ENCODE results near the gene SLC16A13. TPM values are rescaled to one million over a fixed set of nuclear protein-coding genes. Genes with fewer than 3 reads are reported as not detected.

The SLC16A13 gene
- total and polyA plus RNA-seq, 2 donors from 2014 or later, result 6.5 to 11.6 TPM

- intact Hi-C loops (cut with DNase I), result loop anchor here (10.0 kb wide), 1 partner anchor 327 kb away; no protein-coding TSS in a partner anchor
- Histone ChIP-seq H3K9me3 (ENCODE audit: control insufficient read depth in 2 of 3, insufficient read depth in 1 of 3, low read length in 3 of 3) (no peaks in the 10 kb centered on the region), H3K27ac (ENCODE audit: low read depth in 2 of 2, low read length in 2 of 2) (no peak overlapping the region), H3K27me3 (ENCODE audit: control insufficient read depth, insufficient read depth, low read length) (no peaks in the 10 kb centered on the region), H3K36me3 (ENCODE audit: control insufficient read depth in 2 of 3, insufficient read depth in 3 of 3, low read length in 3 of 3) (peaks cover 2 to 23% (median 12%) of the 10 kb centered on the region in 3 donors), H3K9ac (ENCODE audit: low read length in 3 of 3) (no peak overlapping the region), H3K4me3 (ENCODE audit: low read length in 3 of 3) (no peak overlapping the region), H3K4me1 (ENCODE audit: control insufficient read depth in 2 of 3, insufficient read depth in 2 of 3, low read depth in 1 of 3, low read length in 3 of 3) (peaks cover 0 to 2% (median 0%) of the 10 kb centered on the region in 3 donors)
- no peak for FAIRE-seq
- peak in 3 of 5 donors; percentile 39 to 62 (median 45) for DNase-seq
- peak; percentile 37 for TF ChIP-seq CTCF (IDR thresholded peaks at IDR 0.05; ENCODE audit: borderline replicate concordance, extremely low read depth, insufficient read depth)
Observed at GRCh38 chr17:7001318-7001961, 34.4 kb upstream of the SLC16A13 start.

GRCh38 chr17:7002288-7003047 lies 33.3 kb upstream of the SLC16A13 start:
- FAIRE-seq, result no peak

GRCh38 chr17:7003745-7004144 lies 32.1 kb upstream of the SLC16A13 start:
- peaks cover 0 to 2% (median 0%) of the 10 kb centered on the region in 3 donors for H3K4me1 ChIP-seq (ENCODE audit: control insufficient read depth in 2 of 3, insufficient read depth in 2 of 3, low read depth in 1 of 3, low read length in 3 of 3)
- no peak for TF ChIP-seq CTCF (IDR thresholded peaks at IDR 0.05; ENCODE audit: borderline replicate concordance, extremely low read depth, insufficient read depth)
- H3K4me3 ChIP-seq (ENCODE audit: low read length in 3 of 3), result no peak overlapping the region
- intact Hi-C loops (cut with DNase I), result loop anchor here (10.0 kb wide), 1 partner anchor 329 kb away; no protein-coding TSS in a partner anchor
- H3K27ac ChIP-seq (ENCODE audit: low read depth in 2 of 2, low read length in 2 of 2), result no peak overlapping the region
- no peaks in the 10 kb centered on the region for H3K27me3 ChIP-seq (ENCODE audit: control insufficient read depth, insufficient read depth, low read length)
- no peak for FAIRE-seq
- no peaks in the 10 kb centered on the region for H3K9me3 ChIP-seq (ENCODE audit: control insufficient read depth in 2 of 3, insufficient read depth in 1 of 3, low read length in 3 of 3)
- H3K36me3 ChIP-seq (ENCODE audit: control insufficient read depth in 2 of 3, insufficient read depth in 3 of 3, low read length in 3 of 3), result peaks cover 0 to 23% (median 14%) of the 10 kb centered on the region in 3 donors
- no peak overlapping the region for H3K9ac ChIP-seq (ENCODE audit: low read length in 3 of 3)
- DNase-seq, result no peak

More at GRCh38 chr17:7002288-7003047, 33.3 kb upstream of the SLC16A13 start:
- Histone ChIP-seq H3K9me3 (ENCODE audit: control insufficient read depth in 2 of 3, insufficient read depth in 1 of 3, low read length in 3 of 3) (no peaks in the 10 kb centered on the region), H3K4me3 (ENCODE audit: low read length in 3 of 3) (no peak overlapping the region), H3K4me1 (ENCODE audit: control insufficient read depth in 2 of 3, insufficient read depth in 2 of 3, low read depth in 1 of 3, low read length in 3 of 3) (peaks cover 0 to 2% (median 0%) of the 10 kb centered on the region in 3 donors), H3K27me3 (ENCODE audit: control insufficient read depth, insufficient read depth, low read length) (no peaks in the 10 kb centered on the region), H3K36me3 (ENCODE audit: control insufficient read depth in 2 of 3, insufficient read depth in 3 of 3, low read length in 3 of 3) (peaks cover 2 to 23% (median 14%) of the 10 kb centered on the region in 3 donors), H3K27ac (ENCODE audit: low read depth in 2 of 2, low read length in 2 of 2) (no peak overlapping the region), H3K9ac (ENCODE audit: low read length in 3 of 3) (no peak overlapping the region)
- intact Hi-C loops (cut with DNase I), result loop anchor here (10.0 kb wide), 1 partner anchor 328 kb away; no protein-coding TSS in a partner anchor
- no peak for TF ChIP-seq CTCF (IDR thresholded peaks at IDR 0.05; ENCODE audit: borderline replicate concordance, extremely low read depth, insufficient read depth)
- DNase-seq, result no peak
